Upper lobe of right lung (tissue), 1 donor: Measurements from ENCODE around the gene TBK1. TPM values are rescaled to one million over a fixed set of nuclear protein-coding genes. Genes with fewer than 3 reads are reported as not detected.

Experiments used
- ATAC-seq: fragments of 200-7000 bp; cut with Tn5 transposase; one replicate; pipeline ENCODE4 v1.9.1; 2020; ENCODE audit warnings: mild to moderate bottlenecking, moderate library complexity
- DNase-seq: peaks from one replicate; pipeline ENCODE4 v3.0.0-alpha.2; 2020
- H3K27ac ChIP-seq: fragments of 200-600 bp; one replicate; pipeline ENCODE4 v1.8.0; 2022
- H3K27me3 ChIP-seq: fragments of 200-600 bp; one replicate; pipeline ENCODE4 v1.8.0; 2022; ENCODE audit warnings: mild to moderate bottlenecking
- H3K36me3 ChIP-seq: fragments of 200-600 bp; one replicate; pipeline ENCODE4 v1.8.0; 2022
- H3K4me1 ChIP-seq: fragments of 200-600 bp; one replicate; pipeline ENCODE4 v1.8.0; 2022
- H3K4me3 ChIP-seq: fragments of 200-600 bp; one replicate; pipeline ENCODE4 v1.8.0; 2022; ENCODE audit warnings: mild to moderate bottlenecking
- H3K9me3 ChIP-seq: fragments of 200-600 bp; one replicate; pipeline ENCODE4 v1.8.0; 2022
- intact Hi-C: fragments of 100-400 bp; cut with DNase I; formaldehyde crosslinking; loops from one replicate; pipeline ENCODE4 v1.11.0; 2022
- total RNA-seq: library from RNA; stranded (reverse); fragmentation: NEBNext Ultra II Directional; extraction: Animal tissue kit (Norgen Biotek cat#: 25700); gene quantifications from one replicate; pipeline ENCODE4 v1.2.1, GENCODE V29; 2021
- TF ChIP-seq, protein P1 (sequence below): fragments of 200-600 bp; IDR thresholded peaks from one replicate; pipeline ENCODE4 v1.8.0; 2022; ENCODE audit warnings: antibody characterized with exemption
- donor health status: DM: no; HTN: yes; CAD: no; lungs with severe emphysema.

The TBK1 gene
- total RNA-seq, 1 donor from 2014 or later, result 28.2 TPM

- ATAC-seq (peak; percentile 58), DNase-seq (no peak)
- peak overlapping the region; percentile 96 for H3K27ac ChIP-seq
- no peaks in the 10 kb centered on the region for H3K27me3 ChIP-seq
- TF ChIP-seq, protein P1, sequence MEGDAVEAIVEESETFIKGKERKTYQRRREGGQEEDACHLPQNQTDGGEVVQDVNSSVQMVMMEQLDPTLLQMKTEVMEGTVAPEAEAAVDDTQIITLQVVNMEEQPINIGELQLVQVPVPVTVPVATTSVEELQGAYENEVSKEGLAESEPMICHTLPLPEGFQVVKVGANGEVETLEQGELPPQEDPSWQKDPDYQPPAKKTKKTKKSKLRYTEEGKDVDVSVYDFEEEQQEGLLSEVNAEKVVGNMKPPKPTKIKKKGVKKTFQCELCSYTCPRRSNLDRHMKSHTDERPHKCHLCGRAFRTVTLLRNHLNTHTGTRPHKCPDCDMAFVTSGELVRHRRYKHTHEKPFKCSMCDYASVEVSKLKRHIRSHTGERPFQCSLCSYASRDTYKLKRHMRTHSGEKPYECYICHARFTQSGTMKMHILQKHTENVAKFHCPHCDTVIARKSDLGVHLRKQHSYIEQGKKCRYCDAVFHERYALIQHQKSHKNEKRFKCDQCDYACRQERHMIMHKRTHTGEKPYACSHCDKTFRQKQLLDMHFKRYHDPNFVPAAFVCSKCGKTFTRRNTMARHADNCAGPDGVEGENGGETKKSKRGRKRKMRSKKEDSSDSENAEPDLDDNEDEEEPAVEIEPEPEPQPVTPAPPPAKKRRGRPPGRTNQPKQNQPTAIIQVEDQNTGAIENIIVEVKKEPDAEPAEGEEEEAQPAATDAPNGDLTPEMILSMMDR, result no peak
- peaks cover 26% of the 10 kb centered on the region for H3K36me3 ChIP-seq
- peaks cover 25% of the 10 kb centered on the region for H3K4me1 ChIP-seq
- peak overlapping the region; percentile 93 for H3K4me3 ChIP-seq
- intact Hi-C loops, result no loop called here
- H3K9me3 ChIP-seq, result no peaks in the 10 kb centered on the region
Observed at GRCh38 chr12:64452559-64453329, 824 bp downstream of the TBK1 start.

DNA sequence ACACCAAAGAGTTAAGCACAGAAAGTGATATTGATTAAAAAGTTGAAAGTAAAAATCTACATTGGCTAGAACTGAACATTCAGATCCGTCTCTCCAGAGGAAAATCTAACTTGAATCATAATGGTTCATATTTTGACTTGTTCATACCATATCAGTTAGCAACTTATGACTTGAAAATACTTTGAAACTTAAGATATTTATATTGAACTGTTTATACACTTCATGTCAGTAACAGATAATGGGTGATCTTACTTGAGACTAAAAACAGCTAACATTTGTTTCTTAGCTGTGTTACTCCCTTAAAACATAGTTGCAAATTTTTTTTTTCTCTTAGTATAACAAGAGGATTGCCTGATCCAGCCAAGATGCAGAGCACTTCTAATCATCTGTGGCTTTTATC, 3.6 kb downstream of the TBK1 start:
- Histone ChIP-seq H3K9me3 (no peaks in the 10 kb centered on the region), H3K4me3 (no peak overlapping the region), H3K27me3 (no peaks in the 10 kb centered on the region), H3K4me1 (peaks cover 37% of the 10 kb centered on the region), H3K36me3 (peaks cover 15% of the 10 kb centered on the region), H3K27ac (no peak overlapping the region)
- no peak for DNase-seq
- TF ChIP-seq, protein P1, result no peak
- ATAC-seq, result no peak
- intact Hi-C loops, result no loop called here

- no peak overlapping the region for H3K27ac ChIP-seq
Observed at GRCh38 chr12:64456119-64456518, 4.2 kb downstream of the TBK1 start.

GRCh38 chr12:64457032-64457431, 5.1 kb downstream of the TBK1 start:
- Histone ChIP-seq H3K9me3 (no peaks in the 10 kb centered on the region), H3K36me3 (peaks cover 25% of the 10 kb centered on the region), H3K4me3 (no peak overlapping the region), H3K4me1 (peaks cover 37% of the 10 kb centered on the region), H3K27me3 (no peaks in the 10 kb centered on the region), H3K27ac (peak overlapping the region; percentile 25)
- intact Hi-C loops, result no loop called here
- ATAC-seq (no peak), DNase-seq (no peak)
- TF ChIP-seq, protein P1, result no peak

More at GRCh38 chr12:64456119-64456518, 4.2 kb downstream of the TBK1 start:
- ATAC-seq (no peak), DNase-seq (no peak)
- H3K36me3 ChIP-seq, result peaks cover 16% of the 10 kb centered on the region
- intact Hi-C loops, result no loop called here
- H3K27me3 ChIP-seq, result no peaks in the 10 kb centered on the region
- no peak overlapping the region for H3K4me3 ChIP-seq
- TF ChIP-seq, protein P1, result no peak
- H3K4me1 ChIP-seq, result peaks cover 37% of the 10 kb centered on the region
- H3K9me3 ChIP-seq, result no peaks in the 10 kb centered on the region

DNA sequence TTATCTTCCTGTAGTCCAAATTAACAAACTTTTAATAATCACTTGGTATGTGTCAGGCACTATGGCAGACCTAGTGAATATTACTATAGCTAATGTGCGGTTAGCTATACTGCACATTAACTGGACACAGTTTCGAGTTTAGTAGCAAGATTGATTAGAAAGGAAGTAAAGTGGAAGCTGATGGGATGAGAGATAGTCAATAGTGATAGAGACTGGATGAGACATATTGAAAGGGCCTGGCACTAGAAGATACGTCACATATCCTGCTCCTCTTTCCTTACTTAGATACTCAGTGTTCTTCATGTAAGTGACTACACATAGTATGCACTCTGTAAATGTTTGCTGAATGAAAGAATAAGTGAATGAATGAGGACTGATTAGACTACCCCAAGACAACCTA, 5.5 kb downstream of the TBK1 start:
- H3K27ac ChIP-seq, result peak overlapping the region; percentile 25

More for the DNA sequence above, 5.5 kb downstream of the TBK1 start:
- H3K9me3 ChIP-seq, result no peaks in the 10 kb centered on the region
- ATAC-seq (no peak), DNase-seq (no peak)
- H3K36me3 ChIP-seq, result peaks cover 29% of the 10 kb centered on the region
- H3K4me1 ChIP-seq, result peaks cover 37% of the 10 kb centered on the region
- no peaks in the 10 kb centered on the region for H3K27me3 ChIP-seq
- no peak overlapping the region for H3K4me3 ChIP-seq
- TF ChIP-seq, protein P1, result no peak
- intact Hi-C loops, result no loop called here
